ENCODE measurements around the gene AGPAT3.
A peak's percentile ranks its signal among the peaks of the same experiment; 100 is the strongest.

AGPAT3 gene

DNA sequence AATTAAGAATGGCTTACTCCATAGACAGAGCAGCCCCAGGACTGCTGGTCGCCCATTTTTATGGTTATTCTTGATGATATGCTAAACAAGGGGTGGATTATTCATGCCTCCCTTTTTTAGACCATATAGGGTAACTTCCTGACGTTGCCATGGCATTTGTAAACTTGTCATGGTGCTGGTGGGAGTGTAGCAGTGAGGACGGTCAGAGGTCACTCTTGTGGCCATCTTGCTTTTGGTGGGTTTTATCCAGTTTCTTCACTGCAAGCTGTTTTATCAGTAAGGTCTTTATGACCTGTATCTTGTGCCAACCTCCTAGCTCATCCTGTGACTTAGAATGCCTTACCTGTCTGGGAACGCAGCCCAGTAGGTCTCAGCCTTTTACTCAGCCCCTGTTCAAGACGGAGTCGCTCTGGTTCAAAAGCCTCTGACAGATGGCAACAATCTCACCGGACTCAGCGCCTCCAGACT is 5.2 kb upstream of the AGPAT3 start:
- ChIA-PET POLR2A (no interaction called here), CTCF (interaction anchor here (0.8 kb wide), 1 partner anchor 33 kb away, joined by 3 read pairs; no protein-coding TSS in a partner anchor)
- TF ChIP-seq YY2 (tag by site-specific recombination; IDR thresholded peaks at IDR 0.05), result no peak
- TF ChIP-seq KLF16 (tag by site-specific recombination; IDR thresholded peaks at IDR 0.05), result no peak
- TF ChIP-seq ZNF707 (tag by site-specific recombination; IDR thresholded peaks at IDR 0.05), result no peak
- no peak for TF ChIP-seq ZNF16 (tag by site-specific recombination; IDR thresholded peaks at IDR 0.05; ENCODE audit: low read depth)
- TF ChIP-seq TRIM28 (IDR thresholded peaks at IDR 0.05; ENCODE audit: borderline replicate concordance, low read length), result no peak
- TF ChIP-seq, protein P1, sequence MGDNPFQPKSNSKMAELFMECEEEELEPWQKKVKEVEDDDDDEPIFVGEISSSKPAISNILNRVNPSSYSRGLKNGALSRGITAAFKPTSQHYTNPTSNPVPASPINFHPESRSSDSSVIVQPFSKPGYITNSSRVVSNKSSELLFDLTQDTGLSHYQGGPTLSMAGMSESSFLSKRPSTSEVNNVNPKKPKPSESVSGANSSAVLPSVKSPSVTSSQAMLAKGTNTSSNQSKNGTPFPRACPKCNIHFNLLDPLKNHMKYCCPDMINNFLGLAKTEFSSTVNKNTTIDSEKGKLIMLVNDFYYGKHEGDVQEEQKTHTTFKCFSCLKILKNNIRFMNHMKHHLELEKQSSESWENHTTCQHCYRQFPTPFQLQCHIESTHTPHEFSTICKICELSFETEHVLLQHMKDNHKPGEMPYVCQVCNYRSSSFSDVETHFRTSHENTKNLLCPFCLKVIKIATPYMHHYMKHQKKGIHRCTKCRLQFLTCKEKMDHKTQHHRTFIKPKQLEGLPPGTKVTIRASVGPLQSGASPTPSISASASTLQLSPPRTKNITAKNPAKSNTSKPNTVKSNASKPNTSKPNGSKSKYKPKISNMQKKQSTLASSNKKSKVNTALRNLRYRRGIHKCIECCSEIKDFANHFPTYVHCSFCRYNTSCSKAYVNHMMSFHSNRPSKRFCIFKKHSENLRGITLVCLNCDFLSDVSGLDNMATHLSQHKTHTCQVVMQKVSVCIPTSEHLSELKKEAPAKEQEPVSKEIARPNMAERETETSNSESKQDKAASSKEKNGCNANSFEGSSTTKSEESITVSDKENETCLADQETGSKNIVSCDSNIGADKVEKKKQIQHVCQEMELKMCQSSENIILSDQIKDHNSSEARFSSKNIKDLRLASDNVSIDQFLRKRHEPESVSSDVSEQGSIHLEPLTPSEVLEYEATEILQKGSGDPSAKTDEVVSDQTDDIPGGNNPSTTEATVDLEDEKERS (tag by site-specific recombination; IDR thresholded peaks at IDR 0.05), result no peak
- TF ChIP-seq WT1 (tag by site-specific recombination; IDR thresholded peaks at IDR 0.05), result no peak

DNA sequence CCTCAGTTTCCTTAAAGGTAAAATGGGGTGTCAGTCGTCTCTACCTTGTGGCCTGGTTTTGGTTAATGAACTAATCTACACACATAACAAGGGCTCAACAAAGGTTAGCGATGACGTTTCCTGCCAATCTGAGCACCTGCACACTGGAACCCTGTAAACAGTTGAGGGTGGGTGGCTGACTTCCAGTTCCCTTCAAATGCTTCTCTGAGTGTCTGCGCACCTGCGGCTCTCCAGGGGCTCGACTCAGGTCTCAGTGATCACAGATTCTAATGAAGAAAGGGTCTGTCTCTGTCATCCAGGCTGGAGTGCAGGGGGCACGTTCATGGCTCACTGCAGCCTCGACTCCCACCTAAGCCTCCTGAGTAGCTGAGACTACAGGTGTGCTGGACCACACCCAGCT is 3.3 kb upstream of the AGPAT3 start:
- peaks cover 3% of the 10 kb centered on the region; the same call in 1 of the 2 replicates for H3K4me1 ChIP-seq (ENCODE audit: control insufficient read depth, insufficient read depth, low read length)
- ChIA-PET CTCF (interaction anchor here (0.9 kb wide), 1 partner anchor 72 kb away, joined by 4 read pairs; the partner anchor contains the start of gene RRP1), POLR2A (interaction anchor here (0.5 to 1.7 kb wide), 3 partner anchors 18 to 76 kb away, joined by 3 to 4 read pairs (median 4); no protein-coding TSS in a partner anchor)
- H3K9me3 ChIP-seq (ENCODE audit: control insufficient read depth, insufficient read depth, low read depth, low read length), result no peaks in the 10 kb centered on the region
- H3K4me3 ChIP-seq (ENCODE audit: low read depth, low read length), result no peak overlapping the region
- TF ChIP-seq MZF1 (tag by site-specific recombination; IDR thresholded peaks at IDR 0.05; ENCODE audit: borderline replicate concordance), result no peak
- H3K36me3 ChIP-seq (ENCODE audit: control insufficient read depth in 2 of 2, insufficient read depth in 1 of 2, low read length in 2 of 2), result no peaks in the 10 kb centered on the region
- H3K27ac ChIP-seq (ENCODE audit: extremely low read depth, low read depth, low read length), result no peak overlapping the region

More for the DNA sequence above, 5.2 kb upstream of the AGPAT3 start:
- Histone ChIP-seq H3K36me3 (ENCODE audit: control insufficient read depth in 2 of 2, insufficient read depth in 1 of 2, low read length in 2 of 2) (no peaks in the 10 kb centered on the region), H3K4me1 (ENCODE audit: control insufficient read depth, insufficient read depth, low read length) (no peaks in the 10 kb centered on the region), H3K27ac (ENCODE audit: extremely low read depth, low read depth, low read length) (no peak overlapping the region), H3K9me3 (ENCODE audit: control insufficient read depth, insufficient read depth, low read depth, low read length) (no peaks in the 10 kb centered on the region), H3K4me3 (ENCODE audit: low read depth, low read length) (no peak overlapping the region)

DNA sequence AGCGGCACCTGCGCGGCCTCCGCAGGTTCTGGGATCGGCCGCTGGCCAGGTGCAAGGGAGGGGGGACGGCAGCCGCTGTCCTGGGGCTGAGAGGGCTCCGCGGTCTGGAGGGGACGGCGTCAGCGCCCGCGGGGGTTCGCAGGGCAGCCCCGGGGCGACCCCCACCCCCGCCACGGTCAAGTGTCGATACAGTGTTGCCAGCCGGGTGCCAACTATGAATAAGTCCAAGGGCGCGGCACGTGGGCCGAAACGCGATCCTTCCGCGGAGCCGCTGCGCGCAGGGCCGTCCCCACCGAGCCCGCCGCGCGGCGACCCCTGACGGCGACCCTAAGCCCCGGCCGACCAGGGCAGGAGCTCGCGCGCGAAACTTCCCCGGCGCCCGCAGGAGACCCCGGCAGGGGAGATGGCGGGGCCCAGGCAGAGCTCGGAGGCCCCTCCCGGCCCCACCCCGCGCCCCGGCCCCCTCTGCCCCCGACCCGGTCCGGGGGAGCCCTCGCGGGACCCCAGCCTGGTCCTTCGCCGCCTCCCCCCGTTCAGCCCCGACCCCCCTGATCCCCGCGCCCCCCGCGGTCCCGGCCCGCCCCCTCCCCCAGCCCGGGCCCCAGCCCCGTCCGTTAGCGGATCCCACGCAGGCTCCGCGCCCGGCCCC is 586 bp upstream of the AGPAT3 start:
- Histone ChIP-seq H3K4me1 (ENCODE audit: control insufficient read depth, insufficient read depth, low read length) (peaks cover 10% of the 10 kb centered on the region), H3K9me3 (ENCODE audit: control insufficient read depth, insufficient read depth, low read depth, low read length) (no peaks in the 10 kb centered on the region), H3K4me3 (ENCODE audit: low read depth, low read length) (peak overlapping the region; percentile 55), H3K36me3 (ENCODE audit: control insufficient read depth in 2 of 2, insufficient read depth in 1 of 2, low read length in 2 of 2) (peaks cover 0 to 14% of the 10 kb centered on the region in 2 experiments; a peak in 1 of 3 replicates), H3K27ac (ENCODE audit: extremely low read depth, low read depth, low read length) (peak overlapping the region; percentile 72; the same call in 1 of the 2 replicates)
- ChIA-PET POLR2A (interaction anchor here (0.6 to 2.6 kb wide), 5 partner anchors 16 to 46 kb away, joined by 3 to 14 read pairs (median 4); no protein-coding TSS in a partner anchor), CTCF (no interaction called here)
- TF ChIP-seq ZNF548 (tag by site-specific recombination; IDR thresholded peaks at IDR 0.05), result no peak
- TF ChIP-seq ZNF416 (tag by site-specific recombination; IDR thresholded peaks at IDR 0.05), result no peak
- TF ChIP-seq KLF8 (tag by site-specific recombination; IDR thresholded peaks at IDR 0.05), result peak; percentile 87; the same call in 1 of the 2 replicates
- peak; percentile 67 for TF ChIP-seq ZFHX2 (tag by site-specific recombination; conservative IDR thresholded peaks at IDR 0.05)
- no peak; the same call in 1 of the 2 replicates for TF ChIP-seq WT1 (tag by site-specific recombination; IDR thresholded peaks at IDR 0.05)
- TF ChIP-seq, protein P2, sequence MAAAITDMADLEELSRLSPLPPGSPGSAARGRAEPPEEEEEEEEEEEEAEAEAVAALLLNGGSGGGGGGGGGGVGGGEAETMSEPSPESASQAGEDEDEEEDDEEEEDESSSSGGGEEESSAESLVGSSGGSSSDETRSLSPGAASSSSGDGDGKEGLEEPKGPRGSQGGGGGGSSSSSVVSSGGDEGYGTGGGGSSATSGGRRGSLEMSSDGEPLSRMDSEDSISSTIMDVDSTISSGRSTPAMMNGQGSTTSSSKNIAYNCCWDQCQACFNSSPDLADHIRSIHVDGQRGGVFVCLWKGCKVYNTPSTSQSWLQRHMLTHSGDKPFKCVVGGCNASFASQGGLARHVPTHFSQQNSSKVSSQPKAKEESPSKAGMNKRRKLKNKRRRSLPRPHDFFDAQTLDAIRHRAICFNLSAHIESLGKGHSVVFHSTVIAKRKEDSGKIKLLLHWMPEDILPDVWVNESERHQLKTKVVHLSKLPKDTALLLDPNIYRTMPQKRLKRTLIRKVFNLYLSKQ (tag by site-specific recombination; IDR thresholded peaks at IDR 0.05; ENCODE audit: borderline replicate concordance), result no peak
- no peak for TF ChIP-seq ZNF791 (tag by site-specific recombination; IDR thresholded peaks at IDR 0.05)
- TF ChIP-seq, protein P3, sequence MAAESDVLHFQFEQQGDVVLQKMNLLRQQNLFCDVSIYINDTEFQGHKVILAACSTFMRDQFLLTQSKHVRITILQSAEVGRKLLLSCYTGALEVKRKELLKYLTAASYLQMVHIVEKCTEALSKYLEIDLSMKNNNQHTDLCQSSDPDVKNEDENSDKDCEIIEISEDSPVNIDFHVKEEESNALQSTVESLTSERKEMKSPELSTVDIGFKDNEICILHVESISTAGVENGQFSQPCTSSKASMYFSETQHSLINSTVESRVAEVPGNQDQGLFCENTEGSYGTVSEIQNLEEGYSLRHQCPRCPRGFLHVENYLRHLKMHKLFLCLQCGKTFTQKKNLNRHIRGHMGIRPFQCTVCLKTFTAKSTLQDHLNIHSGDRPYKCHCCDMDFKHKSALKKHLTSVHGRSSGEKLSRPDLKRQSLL (tag by site-specific recombination; IDR thresholded peaks at IDR 0.05), result no peak
- TF ChIP-seq ZNF658 (tag by site-specific recombination; IDR thresholded peaks at IDR 0.05), result no peak
- TF ChIP-seq ZXDB (tag by site-specific recombination; IDR thresholded peaks at IDR 0.05), result peak; percentile 84
- TF ChIP-seq, protein P4, sequence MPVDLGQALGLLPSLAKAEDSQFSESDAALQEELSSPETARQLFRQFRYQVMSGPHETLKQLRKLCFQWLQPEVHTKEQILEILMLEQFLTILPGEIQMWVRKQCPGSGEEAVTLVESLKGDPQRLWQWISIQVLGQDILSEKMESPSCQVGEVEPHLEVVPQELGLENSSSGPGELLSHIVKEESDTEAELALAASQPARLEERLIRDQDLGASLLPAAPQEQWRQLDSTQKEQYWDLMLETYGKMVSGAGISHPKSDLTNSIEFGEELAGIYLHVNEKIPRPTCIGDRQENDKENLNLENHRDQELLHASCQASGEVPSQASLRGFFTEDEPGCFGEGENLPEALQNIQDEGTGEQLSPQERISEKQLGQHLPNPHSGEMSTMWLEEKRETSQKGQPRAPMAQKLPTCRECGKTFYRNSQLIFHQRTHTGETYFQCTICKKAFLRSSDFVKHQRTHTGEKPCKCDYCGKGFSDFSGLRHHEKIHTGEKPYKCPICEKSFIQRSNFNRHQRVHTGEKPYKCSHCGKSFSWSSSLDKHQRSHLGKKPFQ (tag by site-specific recombination; IDR thresholded peaks at IDR 0.05), result no peak
- no peak for TF ChIP-seq ZFP69B (tag by site-specific recombination; IDR thresholded peaks at IDR 0.05)
- TF ChIP-seq ZNF114 (tag by site-specific recombination; IDR thresholded peaks at IDR 0.05), result no peak
- no peak for TF ChIP-seq MEIS1 (CRISPR knock-in tag; IDR thresholded peaks at IDR 0.05; ENCODE audit: borderline replicate concordance)
- no peak for TF ChIP-seq ZNF274 (IDR thresholded peaks at IDR 0.05; ENCODE audit: low read length)
- TF ChIP-seq ZNF274 (tag by site-specific recombination; IDR thresholded peaks at IDR 0.05; ENCODE audit: borderline replicate concordance), result no peak
- TF ChIP-seq ZNF112 (tag by site-specific recombination; IDR thresholded peaks at IDR 0.05), result no peak
